HT-29 (cell line): ENCODE measurements around the gene PDE8B. TPM values are rescaled to one million over a fixed set of nuclear protein-coding genes. Genes with fewer than 3 reads are reported as not detected.
"Not testable (repeated sequence)": the region's sequence is repeated elsewhere in the genome, so short reads cannot be mapped to it uniquely, and the experiment has no call there.

Experiments used
- DNase-seq: peaks from one replicate; pipeline ENCODE4 v3.0.0-alpha.2; 2015; ENCODE audit warnings: low spot score
- total RNA-seq: library from RNA; depleted of rRNA; stranded (reverse); fragments of >200 nt; shearing (Covaris generic); gene quantifications from 2 replicates; pipeline ENCODE4 v1.2.3, GENCODE V29; 2014

PDE8B gene
- total RNA-seq, 1 experiment from 2014 or later, result not detected

GRCh38 chr5:77358255-77359205 is 148.1 kb downstream of the PDE8B start:
- no peak for DNase-seq

GRCh38 chr5:77359231-77359630 is 148.8 kb downstream of the PDE8B start:
- DNase-seq, result no peak

- no peak for DNase-seq
These were observed 149.9 kb downstream of the PDE8B start for GRCh38 chr5:77360381-77360780.

- DNase-seq, result no peak
These were observed 150.5 kb downstream of the PDE8B start for GRCh38 chr5:77360973-77361372.

GRCh38 chr5:77366717-77367500 is 156.4 kb downstream of the PDE8B start:
- no peak for DNase-seq

- no peak for DNase-seq
These were observed 157.3 kb downstream of the PDE8B start for GRCh38 chr5:77367741-77368140.

GRCh38 chr5:77368367-77368766 is 157.9 kb downstream of the PDE8B start:
- no peak for DNase-seq

GRCh38 chr5:77369566-77369965 is 159.1 kb downstream of the PDE8B start:
- no peak for DNase-seq

- no peak for DNase-seq
These were observed 164.2 kb downstream of the PDE8B start for GRCh38 chr5:77374686-77375085.

- no peak for DNase-seq
These were observed 166.3 kb downstream of the PDE8B start for GRCh38 chr5:77376609-77377300.

- DNase-seq, result peak; percentile 35
These were observed 169.1 kb downstream of the PDE8B start for GRCh38 chr5:77379558-77380061.

- DNase-seq, result no peak
These were observed 170.2 kb downstream of the PDE8B start for GRCh38 chr5:77380636-77381035.

- not testable (repeated sequence) for DNase-seq
These were observed 172.9 kb downstream of the PDE8B start for GRCh38 chr5:77383336-77383735.

- DNase-seq, result not testable (repeated sequence)
These were observed 175.9 kb downstream of the PDE8B start for GRCh38 chr5:77386340-77386739.

- no peak for DNase-seq
These were observed 179.3 kb downstream of the PDE8B start for GRCh38 chr5:77389746-77390145.

GRCh38 chr5:77390221-77390620 is 179.7 kb downstream of the PDE8B start:
- no peak for DNase-seq

GRCh38 chr5:77390795-77391194 is 180.3 kb downstream of the PDE8B start:
- no peak for DNase-seq

- no peak for DNase-seq
These were observed 180.8 kb downstream of the PDE8B start for GRCh38 chr5:77391240-77391765.

- no peak for DNase-seq
These were observed 183.7 kb downstream of the PDE8B start for GRCh38 chr5:77394064-77394715.

GRCh38 chr5:77396017-77396416 is 185.5 kb downstream of the PDE8B start:
- DNase-seq, result no peak
